PC-3 (cell line): Measurements from ENCODE around the gene ACSM5. TPM values are rescaled to one million over a fixed set of nuclear protein-coding genes. Genes with fewer than 3 reads are reported as not detected.
"Not testable (repeated sequence)": the region's sequence is repeated elsewhere in the genome, so short reads cannot be mapped to it uniquely, and the experiment has no call there.

Source experiments
- ATAC-seq: fragments of 200-7000 bp; cut with Tn5 transposase; 2 replicates; pipeline ENCODE4 v1.9.1; 2020; ENCODE audit warnings: mild to moderate bottlenecking, moderate library complexity
- BruUV-seq: library from RNA; stranded (reverse); fragments of 400-500 nt; replicated peaks from 2 replicates; lab custom pipeline; 2021; lab: Mats Ljungman, UMichigan
- CTCF ChIA-PET: fragments of 300-600 bp; sonication (Branson Sonifier 250); formaldehyde crosslinking; loops from one replicate; lab custom pipeline; 2022; ENCODE audit warnings: antibody characterized with exemption; lab: Charles Lee
- POLR2A ChIA-PET: fragments of 300-600 bp; sonication (Branson Sonifier 250); formaldehyde crosslinking; loops from one replicate; lab custom pipeline; 2022; ENCODE audit warnings: antibody characterized with exemption; ENCODE audit not compliant: unreplicated experiment; lab: Charles Lee
- DNase-seq: peaks from one replicate; pipeline ENCODE4 v3.0.0-alpha.2; 2015
- H2AFZ ChIP-seq: fragments of 300-600 bp; sonication (generic); 2 replicates; pipeline ENCODE4 v1.6.0; 2016; ENCODE audit warnings: antibody characterized with exemption, low read length
- H3F3A ChIP-seq: fragments of 300-600 bp; sonication (generic); one replicate; pipeline ENCODE4 v1.6.0; 2017; ENCODE audit warnings: antibody characterized with exemption, low read length, control low read depth, mild to moderate bottlenecking; ENCODE audit not compliant: unreplicated experiment
- H3K27ac ChIP-seq: fragments of 300-600 bp; sonication (generic); 2 replicates; pipeline ENCODE4 v1.5.1; 2016; ENCODE audit warnings: mild to moderate bottlenecking, low read length
- H3K27me3 ChIP-seq: fragments of 300-600 bp; sonication (generic); 2 replicates; pipeline ENCODE4 v1.6.1; 2016; ENCODE audit warnings: low read length, mixed read lengths
- H3K36me3 ChIP-seq: fragments of 300-600 bp; sonication (generic); 2 replicates; pipeline ENCODE4 v1.6.1; 2016; ENCODE audit warnings: low read depth, mixed run types, low read length, mixed read lengths
- H3K4me1 ChIP-seq: fragments of 300-600 bp; sonication (generic); 2 replicates; pipeline ENCODE4 v1.5.1; 2016; ENCODE audit warnings: low read length; ENCODE audit not compliant: insufficient read depth
- H3K4me2 ChIP-seq: fragments of 300-600 bp; sonication (generic); 2 replicates; pipeline ENCODE4 v1.6.0; 2016; ENCODE audit warnings: low read length
- H3K4me3 ChIP-seq: fragments of 300-600 bp; sonication (generic); 2 replicates; pipeline ENCODE4 v1.5.1; 2016; ENCODE audit warnings: mild to moderate bottlenecking, low read length, mixed read lengths
- H3K79me2 ChIP-seq: fragments of 300-600 bp; sonication (generic); 2 replicates; pipeline ENCODE4 v1.6.1; 2017; ENCODE audit warnings: low read length, mixed read lengths
- H3K9ac ChIP-seq: fragments of 300-600 bp; sonication (generic); 2 replicates; pipeline ENCODE4 v1.6.0; 2016; ENCODE audit warnings: mild to moderate bottlenecking, low read length
- H3K9me2 ChIP-seq: fragments of 300-600 bp; sonication (generic); replicated peaks from 2 replicates; pipeline ENCODE4 v1.6.1; 2016; ENCODE audit warnings: mixed run types, low read length, mixed read lengths
- H3K9me3 ChIP-seq: fragments of 300-600 bp; sonication (generic); 2 replicates; pipeline ENCODE4 v1.6.1; 2016; ENCODE audit warnings: low read length, mixed read lengths
- H4K20me1 ChIP-seq: fragments of 300-600 bp; sonication (generic); 2 replicates; pipeline ENCODE4 v1.6.1; 2016; ENCODE audit warnings: low read length, mixed read lengths
- EZH2phosphoT487 ChIP-seq: fragments of 300-600 bp; sonication (generic); IDR thresholded peaks from 2 replicates; pipeline ENCODE4 v1.6.1; 2018; ENCODE audit warnings: mild to moderate bottlenecking, antibody characterized with exemption, low read length, borderline replicate concordance
- intact Hi-C: fragments of 100-400 bp; cut with micrococcal nuclease; formaldehyde crosslinking; loops from 2 replicates; pipeline ENCODE4 v1.9.0; 2023
- total RNA-seq: library from RNA; depleted of rRNA; stranded (reverse); fragments of >200 nt; gene quantifications from 2 replicates; pipeline ENCODE4 v1.2.3, GENCODE V29; 2014

ACSM5 gene
- total RNA-seq, 1 experiment from 2014 or later: not detected

DNA sequence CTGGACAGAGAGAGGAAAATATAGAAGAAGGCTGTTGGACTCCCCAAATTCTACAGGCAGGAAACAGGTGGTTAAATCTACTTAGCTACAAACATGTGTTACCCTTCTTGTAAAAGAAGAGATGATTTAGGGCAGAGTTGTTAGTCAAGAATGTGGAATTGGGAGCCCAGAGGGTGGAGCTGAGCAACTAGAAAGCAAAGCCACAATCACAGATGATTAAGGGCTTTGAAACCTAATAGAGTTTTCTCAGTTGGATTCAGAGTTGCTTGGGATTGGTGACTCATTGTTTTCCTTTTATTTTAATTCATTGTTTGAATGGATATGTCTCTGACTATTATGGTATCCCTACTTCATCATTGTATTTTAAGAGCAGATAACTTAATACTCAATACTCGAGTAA, 6.2 kb downstream of the ACSM5 start:
- Histone ChIP-seq H3K4me3 (no peak overlapping the region), H4K20me1 (no peaks in the 10 kb centered on the region), H3K9me3 (no peaks in the 10 kb centered on the region), H2AFZ (no peak overlapping the region), H3K79me2 (no peaks in the 10 kb centered on the region), H3K9me2 (no peaks in the 10 kb centered on the region), H3K36me3 (no peaks in the 10 kb centered on the region), H3K27me3 (no peaks in the 10 kb centered on the region), H3K9ac (no peak overlapping the region), H3K4me1 (no peaks in the 10 kb centered on the region), H3F3A (no peaks in the 10 kb centered on the region), H3K4me2 (no peak overlapping the region), H3K27ac (no peak overlapping the region)
- peak; percentile 10 for DNase-seq
- intact Hi-C loops: no loop called here
- no peak for ATAC-seq
- BruUV-seq: no TSS peak
- CTCF ChIA-PET: no interaction called here
- POLR2A ChIA-PET: no interaction called here
- TF ChIP-seq EZH2phosphoT487: no peak

DNA sequence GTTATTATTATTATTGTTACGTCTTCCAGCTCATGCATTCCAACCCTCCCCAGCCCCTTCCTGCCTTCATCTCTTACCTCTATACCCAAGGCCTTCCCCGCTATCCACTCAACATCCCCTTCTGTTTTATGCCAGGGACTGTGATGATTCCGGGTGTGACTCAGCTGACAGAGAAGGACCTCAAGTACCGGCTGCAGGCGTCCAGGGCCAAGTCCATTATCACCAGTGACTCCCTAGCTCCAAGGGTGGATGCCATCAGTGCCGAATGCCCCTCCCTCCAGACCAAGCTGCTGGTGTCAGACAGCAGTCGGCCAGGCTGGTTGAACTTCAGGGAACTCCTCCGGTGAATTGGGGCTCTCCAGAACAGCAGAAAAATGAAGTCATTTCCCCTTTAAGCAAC, 9.8 kb downstream of the ACSM5 start:
- POLR2A ChIA-PET, H3K4me1 ChIP-seq, H3F3A ChIP-seq, intact Hi-C loops, H3K9me3 ChIP-seq, H3K36me3 ChIP-seq, H3K9me2 ChIP-seq, H3K27ac ChIP-seq, ATAC-seq, H3K9ac ChIP-seq, H3K27me3 ChIP-seq, H2AFZ ChIP-seq, H3K4me3 ChIP-seq, H3K4me2 ChIP-seq, BruUV-seq, H3K79me2 ChIP-seq, DNase-seq, CTCF ChIA-PET, H4K20me1 ChIP-seq: not testable (repeated sequence)

DNA sequence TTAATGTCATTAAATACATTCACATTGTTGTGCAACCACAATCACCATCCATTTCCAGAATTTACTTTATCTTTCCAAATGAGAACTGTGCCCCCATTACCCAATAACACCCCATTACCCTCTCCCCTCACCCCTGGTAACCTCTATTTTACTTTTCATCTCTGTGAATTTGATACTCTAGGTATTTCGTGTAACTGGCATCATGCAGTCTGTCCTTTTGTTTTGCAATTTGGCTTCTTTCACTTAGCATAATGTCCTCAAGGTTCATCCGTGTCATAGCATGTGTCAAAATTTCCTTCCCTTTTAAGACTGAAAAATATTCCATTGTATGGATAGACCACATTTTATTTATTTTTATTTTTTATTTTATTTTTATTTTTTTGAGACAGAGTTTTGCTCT, 12.4 kb downstream of the ACSM5 start:
- H3K9ac ChIP-seq, H3K79me2 ChIP-seq, H3K4me3 ChIP-seq, H3K9me3 ChIP-seq, H3K36me3 ChIP-seq, H3K4me2 ChIP-seq, ATAC-seq, H3F3A ChIP-seq, CTCF ChIA-PET, intact Hi-C loops, BruUV-seq, POLR2A ChIA-PET, H3K27me3 ChIP-seq, DNase-seq, H3K9me2 ChIP-seq, H3K27ac ChIP-seq, H3K4me1 ChIP-seq, H4K20me1 ChIP-seq, H2AFZ ChIP-seq: not testable (repeated sequence)

DNA sequence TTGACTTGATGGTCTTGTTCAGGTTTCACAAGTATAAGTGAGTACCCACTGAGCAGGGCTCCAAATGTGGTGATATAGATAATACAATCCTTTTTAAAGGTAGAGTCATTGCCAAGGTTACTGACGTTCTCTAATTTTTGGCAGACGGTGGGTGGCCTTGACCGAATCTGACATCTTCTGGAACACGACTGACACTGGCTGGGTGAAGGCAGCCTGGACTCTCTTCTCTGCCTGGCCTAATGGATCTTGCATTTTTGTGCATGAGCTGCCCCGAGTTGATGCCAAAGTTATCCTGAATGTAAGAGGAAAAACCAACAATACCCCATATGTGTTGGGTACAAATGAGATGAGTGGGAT, 14.4 kb downstream of the ACSM5 start:
- H3K9ac ChIP-seq, H3K4me1 ChIP-seq, H4K20me1 ChIP-seq, DNase-seq, intact Hi-C loops, H3F3A ChIP-seq, H3K4me2 ChIP-seq, H2AFZ ChIP-seq, CTCF ChIA-PET, H3K9me3 ChIP-seq, POLR2A ChIA-PET, H3K4me3 ChIP-seq, H3K79me2 ChIP-seq, H3K27me3 ChIP-seq, ATAC-seq, BruUV-seq, H3K9me2 ChIP-seq, H3K36me3 ChIP-seq, H3K27ac ChIP-seq: not testable (repeated sequence)
